NCI-H1105 (cell line): ENCODE results near the gene GCC2.
"Not testable (repeated sequence)": the region's sequence is repeated elsewhere in the genome, so short reads cannot be mapped to it uniquely, and the experiment has no call there.

Source experiments
- DNase-seq: peaks from one replicate; lab custom pipeline; 2025; lab: John Stamatoyannopoulos, UW

Gene GCC2

DNA sequence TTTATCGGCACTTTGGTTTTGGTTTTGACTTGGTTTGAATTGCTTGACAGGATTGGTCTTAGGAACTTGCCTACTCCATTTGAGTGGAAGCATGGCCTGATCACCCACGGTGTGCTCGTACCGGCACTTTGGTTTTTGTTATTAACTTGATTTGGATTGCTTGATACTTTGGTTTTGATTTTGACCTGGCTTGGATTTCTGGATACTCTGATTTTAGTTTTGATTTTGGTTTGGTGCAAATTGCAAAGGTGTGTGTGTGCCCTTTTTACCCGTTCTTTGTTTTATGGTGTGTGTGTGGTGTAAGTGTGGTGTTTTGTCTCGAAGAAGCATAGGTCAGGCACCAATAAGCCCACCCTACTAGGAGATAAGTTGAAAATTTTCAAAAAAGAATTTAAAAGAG lies 75.7 kb downstream of the GCC2 start:
- not testable (repeated sequence) for DNase-seq

DNA sequence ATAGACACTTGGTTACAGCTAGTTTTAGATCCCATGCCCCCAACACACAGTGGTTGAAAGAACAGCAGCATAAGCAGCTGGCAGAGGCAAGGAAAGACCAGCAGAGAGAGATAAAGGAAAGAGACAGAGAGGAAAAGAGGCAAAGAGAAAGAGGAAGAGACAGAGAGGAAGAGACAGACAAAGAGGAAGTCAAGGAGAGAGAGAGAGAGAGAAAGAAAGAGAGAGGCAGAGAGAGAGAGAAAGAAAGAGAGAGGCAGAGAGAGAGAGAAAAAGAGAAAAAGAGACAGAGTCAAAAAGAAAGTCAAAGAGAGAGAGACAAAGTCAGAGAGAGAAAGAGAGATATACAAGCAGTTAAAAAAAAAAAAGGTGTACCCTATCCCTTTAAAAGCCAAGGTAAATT lies 76.3 kb downstream of the GCC2 start:
- not testable (repeated sequence) for DNase-seq

DNA sequence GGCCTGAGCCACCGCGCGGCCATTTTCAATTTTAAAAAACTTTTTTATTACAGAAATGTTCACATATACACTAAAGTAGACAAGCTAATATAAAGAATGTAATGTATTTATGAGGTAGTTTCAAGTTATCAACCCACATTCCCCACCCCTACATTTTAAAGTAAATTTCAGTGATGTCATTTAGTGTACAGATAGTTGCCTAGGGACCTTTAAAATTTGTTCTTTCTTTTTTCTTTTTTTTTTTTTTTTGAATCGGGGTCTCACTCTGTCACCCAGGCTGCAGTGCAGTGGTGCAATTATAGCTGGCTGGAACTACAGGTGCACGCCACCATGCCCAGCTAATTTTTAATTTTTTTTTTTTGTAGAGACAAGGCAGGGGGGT lies 82.7 kb downstream of the GCC2 start:
- no peak for DNase-seq

DNA sequence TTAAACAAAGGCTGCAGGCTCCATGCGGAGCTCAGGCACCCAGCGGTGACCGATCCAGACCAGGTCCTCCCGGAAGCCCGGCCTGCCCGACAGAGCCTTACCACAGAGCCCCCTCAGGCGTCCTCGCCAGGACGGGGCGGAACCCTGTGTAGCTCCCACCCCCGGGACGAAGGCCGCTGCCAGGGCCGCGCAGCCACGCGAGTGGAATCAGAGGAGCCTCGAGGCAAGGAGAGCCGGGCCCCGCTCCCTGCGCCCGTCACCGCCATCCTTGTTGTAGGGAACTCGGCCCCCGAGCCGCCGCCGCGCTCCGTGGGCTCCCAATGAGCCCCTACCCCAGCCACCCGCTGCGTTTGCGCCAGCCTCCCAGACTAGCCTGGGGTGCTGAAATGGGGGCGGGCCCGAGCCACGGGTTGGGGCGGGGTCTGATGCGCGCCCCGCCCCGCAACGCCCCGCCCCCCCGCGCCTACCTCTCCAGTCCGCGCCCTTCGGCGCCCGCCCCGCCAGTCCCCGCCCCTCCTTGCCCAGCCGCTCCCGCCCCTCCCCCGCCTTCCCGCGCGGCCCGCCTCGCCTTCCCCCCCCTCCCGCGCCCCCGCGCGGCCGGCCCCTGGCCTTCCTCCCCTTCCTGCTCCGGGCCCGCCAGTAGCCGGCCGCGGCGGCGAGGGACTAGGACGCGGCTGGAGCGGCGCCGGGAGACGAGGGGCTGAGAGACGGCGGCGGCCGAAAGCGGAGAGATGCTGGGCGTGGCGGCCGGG lies 85.0 kb downstream of the GCC2 start, which contains the start of gene LIMS1:
Gene LIMS1 (plus strand): TSS at position 639 of the 752 bp plus-strand sequence. CDS start 93 bp downstream, at position 732.
- peak; percentile 69 for DNase-seq

GRCh38 chr2:108534584-108535356 lies 85.8 kb downstream of the GCC2 start:
- no peak for DNase-seq

GRCh38 chr2:108535357-108535631 lies 86.3 kb downstream of the GCC2 start:
- no peak for DNase-seq

DNA sequence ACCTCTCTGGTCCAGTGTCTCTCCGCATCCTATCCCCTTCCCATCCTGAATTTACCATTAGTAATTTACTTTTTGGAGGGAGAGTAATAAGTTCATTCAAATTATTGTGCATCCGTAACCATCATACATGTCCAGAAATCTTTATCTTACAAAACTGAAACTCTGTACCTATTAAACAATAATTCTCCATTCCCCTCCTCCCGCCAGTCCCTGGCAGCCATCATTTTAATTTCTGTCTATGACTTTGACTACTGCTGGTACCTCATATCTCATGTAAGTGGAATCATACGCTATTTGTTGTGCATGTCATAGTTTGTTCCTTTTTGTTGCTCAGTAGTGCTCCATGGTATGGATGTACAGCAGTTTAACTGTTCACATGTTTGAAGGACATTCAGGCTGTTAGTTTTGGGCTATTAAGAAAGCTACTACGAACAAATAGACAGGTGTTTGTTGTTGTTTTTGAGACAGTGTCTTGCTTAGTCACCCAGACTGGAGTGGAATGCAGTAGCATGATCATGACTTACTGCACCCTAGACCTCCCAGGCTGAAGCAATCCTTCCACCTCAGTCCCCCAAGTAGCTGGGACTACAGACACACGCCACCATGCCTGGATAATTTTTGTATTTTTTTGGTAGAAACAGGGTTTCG lies 87.3 kb downstream of the GCC2 start:
- no peak for DNase-seq

DNA sequence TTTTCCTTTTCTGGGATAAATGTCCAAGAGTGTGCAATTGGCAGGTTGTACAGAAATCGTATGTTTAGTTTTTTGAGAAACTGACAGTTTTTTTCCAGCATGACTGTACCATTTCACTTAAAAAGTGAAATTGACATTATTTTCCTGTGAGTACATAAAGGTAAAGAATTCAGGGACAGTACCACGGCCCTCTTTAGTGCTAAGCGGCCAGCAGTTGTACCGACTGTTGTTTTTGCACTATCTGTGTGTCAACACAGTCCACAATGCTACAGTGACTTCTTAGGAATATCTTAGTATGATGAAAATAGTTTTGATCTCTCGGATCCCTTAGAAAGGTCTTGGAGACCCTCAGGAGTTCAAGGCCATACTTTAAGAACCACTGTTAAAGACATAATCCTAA lies 87.9 kb downstream of the GCC2 start:
- no peak for DNase-seq

DNA sequence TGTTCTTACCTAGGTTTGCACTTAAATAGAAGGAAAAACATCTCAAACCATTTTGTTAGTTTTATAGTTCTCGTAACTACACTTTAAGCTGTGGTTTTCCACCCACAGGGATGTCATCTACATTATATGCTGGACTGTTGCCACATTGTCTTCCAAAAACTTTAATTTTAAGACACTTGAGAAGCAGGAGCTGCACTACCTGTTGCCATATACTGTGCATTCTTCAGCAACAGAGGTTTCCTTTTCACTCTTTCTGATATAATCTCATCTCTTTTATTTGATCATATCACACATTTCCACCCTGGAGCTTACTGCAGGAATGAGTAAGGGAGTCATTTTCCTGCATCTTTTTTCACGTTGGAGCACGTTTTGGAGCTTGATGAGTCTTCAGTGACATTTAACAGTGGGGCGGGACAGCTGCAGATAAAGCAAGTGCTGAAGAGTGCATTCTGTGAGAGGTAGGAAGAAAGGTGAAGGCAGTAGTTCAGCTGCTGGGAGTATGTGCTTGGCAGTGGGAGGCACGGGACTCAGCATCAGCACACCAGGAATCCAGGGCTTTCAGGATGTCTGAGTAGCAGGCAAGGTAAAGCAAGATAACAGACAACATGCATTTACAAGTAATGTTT lies 89.1 kb downstream of the GCC2 start:
- no peak for DNase-seq

- DNase-seq = no peak
Observed at GRCh38 chr2:108541451-108541850, 92.4 kb downstream of the GCC2 start.

GRCh38 chr2:108542071-108542470 lies 93.1 kb downstream of the GCC2 start:
- no peak for DNase-seq

DNA sequence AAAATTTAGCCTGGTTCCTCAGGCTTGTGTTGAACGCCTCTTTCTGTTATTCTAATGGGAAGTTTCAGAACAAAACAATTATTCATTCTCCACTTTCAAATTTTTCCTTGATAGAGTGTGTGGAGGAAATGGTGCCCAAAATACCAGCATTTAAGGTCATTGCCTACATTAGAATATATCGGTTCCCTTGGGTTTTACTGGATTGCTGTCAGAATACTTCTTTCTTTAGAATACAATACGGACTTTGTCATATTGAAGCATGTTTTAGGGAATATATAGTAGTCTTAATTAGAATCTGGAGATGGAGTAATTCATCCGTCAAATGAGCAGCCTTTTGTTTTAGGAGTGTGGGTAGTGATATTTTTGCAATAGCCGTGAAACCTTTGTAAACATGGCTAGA lies 98.6 kb downstream of the GCC2 start:
- DNase-seq = no peak

DNA sequence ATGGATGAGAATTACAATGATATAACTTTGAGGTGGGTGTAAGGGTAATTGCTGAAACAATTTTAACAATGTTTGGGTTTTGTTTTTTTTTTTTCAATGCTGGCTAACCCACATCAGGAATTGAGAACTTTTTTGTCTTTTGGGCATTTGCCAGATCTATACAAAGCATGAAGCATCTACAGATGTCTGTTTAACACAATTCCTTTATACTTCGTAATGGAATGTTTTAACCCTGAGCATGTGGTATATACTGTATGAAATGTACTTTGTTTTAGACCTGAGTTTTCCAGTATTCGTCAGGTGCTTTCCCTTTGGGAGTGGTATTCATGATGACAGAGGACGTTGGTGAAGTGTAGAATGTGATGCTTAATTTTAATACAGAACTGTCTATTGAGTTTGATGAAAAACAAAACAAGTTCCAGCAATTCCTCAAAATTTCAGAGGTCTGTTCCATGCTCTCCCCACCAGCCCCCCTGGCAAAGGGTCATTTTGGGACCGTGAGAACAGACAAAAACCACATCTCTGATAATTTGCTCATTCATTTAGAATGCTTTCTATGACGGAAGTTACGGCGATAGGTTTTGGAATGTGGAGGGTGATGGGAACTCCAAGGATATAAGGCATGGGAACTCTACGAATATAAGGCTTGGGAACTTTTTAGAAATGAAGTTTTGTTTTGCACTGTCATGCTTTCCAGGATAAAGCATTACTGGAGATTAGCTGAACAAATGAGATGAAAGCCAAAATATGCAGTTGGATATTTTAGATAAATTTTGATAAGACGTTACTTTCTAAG lies 99.4 kb downstream of the GCC2 start:
- no peak for DNase-seq

DNA sequence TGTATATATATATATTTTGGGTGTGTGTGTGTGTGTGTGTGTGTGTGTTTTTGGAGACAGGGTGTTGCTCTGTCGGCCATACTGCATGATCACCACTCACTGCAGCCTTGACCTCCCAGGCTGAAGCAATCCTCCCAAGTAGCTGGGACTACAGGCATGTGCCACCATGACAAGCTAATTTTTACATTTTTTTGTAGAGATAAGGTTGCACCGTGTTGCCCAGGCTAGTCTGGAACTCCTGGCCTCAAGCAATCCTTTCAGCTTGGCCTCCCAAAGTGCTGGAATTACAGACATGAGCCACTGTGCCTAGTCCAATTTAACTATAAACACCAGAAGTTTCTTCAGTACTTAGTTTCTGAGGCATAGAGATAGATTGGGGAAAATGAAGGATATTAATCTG lies 103.6 kb downstream of the GCC2 start:
- no peak for DNase-seq

GRCh38 chr2:108553209-108553919 lies 104.4 kb downstream of the GCC2 start:
- DNase-seq = no peak

- DNase-seq = no peak
Observed at GRCh38 chr2:108554528-108554927, 105.5 kb downstream of the GCC2 start.

DNA sequence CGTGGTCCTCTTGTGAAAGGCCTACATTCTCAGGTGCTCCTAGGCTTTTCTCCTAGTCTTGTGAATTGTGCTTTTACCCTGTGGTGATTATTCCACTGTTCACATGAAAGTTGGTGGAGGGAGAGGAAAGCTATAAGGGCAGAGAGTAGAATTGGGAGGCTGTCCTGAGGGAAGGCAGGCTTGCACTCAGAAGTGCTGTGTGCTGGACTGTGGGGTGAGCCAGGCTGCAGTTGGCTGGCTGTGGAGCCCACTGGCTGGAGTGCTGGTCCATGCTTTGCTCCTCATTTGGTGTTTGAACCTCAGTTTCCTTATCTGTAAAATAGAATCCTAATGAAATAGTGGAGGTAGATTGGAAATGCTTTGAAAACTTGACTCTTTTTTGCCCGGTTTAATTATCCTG lies 106.6 kb downstream of the GCC2 start:
- DNase-seq = no peak

- not testable (repeated sequence) for DNase-seq
Observed at GRCh38 chr2:108556581-108556980, 107.6 kb downstream of the GCC2 start.
